ENCODE measurements around the gene TBL1X.

TBL1X gene

DNA sequence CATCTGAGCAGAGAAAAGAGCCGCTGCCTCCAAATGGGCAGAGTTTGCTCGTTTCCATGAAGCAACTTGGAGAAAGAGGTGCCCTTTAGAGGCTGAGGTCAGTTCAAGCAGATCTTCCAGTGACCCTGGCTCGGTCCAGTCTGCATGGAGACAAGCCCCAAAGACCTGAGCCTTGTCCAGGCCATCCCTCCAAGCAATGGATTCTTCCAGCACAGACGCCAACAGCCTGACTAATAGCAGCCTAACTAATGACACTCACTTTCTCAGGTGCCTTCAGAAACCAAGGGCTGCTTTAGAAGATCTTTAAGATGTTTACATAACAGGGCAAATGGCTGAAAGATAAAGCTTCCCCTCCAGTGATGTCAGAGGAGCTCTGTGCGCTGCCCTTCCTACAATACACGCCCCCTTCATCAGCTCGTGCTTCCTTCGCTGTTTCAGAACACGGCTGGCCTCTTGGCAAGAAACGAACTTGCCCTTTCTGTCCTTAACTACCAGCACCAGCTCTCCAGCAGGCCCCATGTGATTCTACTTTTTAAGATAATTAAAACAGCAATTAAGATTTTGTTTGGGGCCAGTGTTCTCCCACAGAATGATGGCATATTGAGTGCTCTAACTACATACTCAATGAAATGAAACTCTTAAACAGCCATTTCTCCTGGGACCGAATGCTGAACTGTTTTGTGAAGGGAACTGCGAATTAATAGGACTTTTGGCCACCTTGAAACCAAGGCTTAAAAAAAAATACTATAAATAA is 181.8 kb downstream of the TBL1X start:
- Histone ChIP-seq H3K4me2 (peak overlapping the region; percentile 53), H3K27me3 (no peaks in the 10 kb centered on the region), H3K9ac (no peak overlapping the region), H3K9me3 (no peaks in the 10 kb centered on the region), H3K27ac (no peak overlapping the region), H4K20me1 (peaks cover 93% of the 10 kb centered on the region), H3K36me3 (0 out of 2 replicates have a peak, but pooled peaks cover 4% of the 10 kb centered on the region), H3K4me1 (peaks cover 58% of the 10 kb centered on the region), H3K4me3 (no peak overlapping the region)
- TF ChIP-seq Cebpa-rat (IDR thresholded peaks at IDR 0.05) = no peak

DNA sequence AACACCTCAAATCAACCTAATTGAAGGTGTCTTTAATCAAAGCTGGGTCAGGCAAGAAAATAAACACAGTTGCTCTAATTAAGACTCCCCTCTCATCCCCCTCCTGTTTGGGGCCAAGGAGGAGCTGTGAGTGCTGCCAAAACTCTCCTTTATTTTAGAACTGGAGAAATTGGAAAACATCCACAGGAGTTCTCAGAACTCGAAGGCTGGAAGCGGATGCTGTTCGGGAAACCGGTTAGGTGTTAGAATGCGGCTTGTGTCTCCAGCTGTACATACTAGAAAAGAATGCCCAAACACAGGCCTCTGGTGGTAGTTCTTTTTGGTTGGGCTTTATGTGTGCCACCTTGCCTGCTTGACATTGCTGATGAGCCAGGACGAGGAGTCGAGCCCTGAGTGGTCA is 182.6 kb downstream of the TBL1X start:
- no peak for TF ChIP-seq Cebpa-rat (IDR thresholded peaks at IDR 0.05)
- peaks cover 93% of the 10 kb centered on the region for H4K20me1 ChIP-seq
- H3K27me3 ChIP-seq = no peaks in the 10 kb centered on the region

DNA sequence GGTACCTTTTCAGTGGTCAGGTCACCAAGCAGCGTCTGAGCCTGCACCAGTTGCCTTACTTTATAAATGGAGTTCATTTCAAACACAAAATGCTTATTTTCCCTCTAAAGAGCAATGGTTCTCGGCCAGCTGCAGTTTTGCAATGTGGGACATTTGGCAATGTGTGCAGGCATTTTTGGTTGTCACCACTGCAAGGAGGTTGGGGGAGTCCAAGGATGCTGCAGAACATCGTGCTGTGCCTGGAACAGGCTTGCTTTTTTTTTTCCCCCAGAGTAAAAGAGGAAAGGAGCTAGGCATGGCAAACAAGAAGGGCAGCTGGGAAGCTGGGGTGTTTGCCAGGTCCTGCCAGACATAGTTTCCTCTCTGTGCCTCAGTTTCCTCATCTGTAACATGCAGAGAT is 185.2 kb downstream of the TBL1X start:
- Histone ChIP-seq H3K27ac (no peak overlapping the region), H3K4me3 (no peak overlapping the region), H3K9ac (no peak overlapping the region), H3K4me2 (no peak overlapping the region), H3K4me1 (peaks cover 50% of the 10 kb centered on the region), H3K36me3 (peaks cover 17% of the 10 kb centered on the region), H3K9me3 (no peaks in the 10 kb centered on the region), H3K27me3 (no peaks in the 10 kb centered on the region), H4K20me1 (peaks cover 81% of the 10 kb centered on the region)
- no peak for TF ChIP-seq Cebpa-rat (IDR thresholded peaks at IDR 0.05)

More for the DNA sequence above, 182.6 kb downstream of the TBL1X start:
- no peaks in the 10 kb centered on the region for H3K9me3 ChIP-seq
- H3K9ac ChIP-seq = no peak overlapping the region
- H3K4me2 ChIP-seq = peak overlapping the region; percentile 53
- H3K4me1 ChIP-seq = peaks cover 57% of the 10 kb centered on the region
- no peak overlapping the region for H3K4me3 ChIP-seq
- H3K36me3 ChIP-seq = 0 out of 2 replicates have a peak, but pooled peaks cover 4% of the 10 kb centered on the region
- no peak overlapping the region for H3K27ac ChIP-seq

GRCh38 chrX:9651737-9652136 is 186.9 kb downstream of the TBL1X start:
- peaks cover 67% of the 10 kb centered on the region for H4K20me1 ChIP-seq
- H3K9ac ChIP-seq = no peak overlapping the region
- no peak overlapping the region for H3K4me2 ChIP-seq
- H3K36me3 ChIP-seq = peaks cover 33% of the 10 kb centered on the region
- no peaks in the 10 kb centered on the region for H3K27me3 ChIP-seq
- H3K9me3 ChIP-seq = no peaks in the 10 kb centered on the region
- H3K4me3 ChIP-seq = no peak overlapping the region
- H3K4me1 ChIP-seq = peaks cover 41% of the 10 kb centered on the region
- no peak for TF ChIP-seq Cebpa-rat (IDR thresholded peaks at IDR 0.05)
- H3K27ac ChIP-seq = no peak overlapping the region

GRCh38 chrX:9654929-9655328 is 190.1 kb downstream of the TBL1X start:
- Histone ChIP-seq H3K27me3 (no peaks in the 10 kb centered on the region), H3K27ac (no peak overlapping the region), H3K4me3 (no peak overlapping the region), H4K20me1 (peaks cover 38% of the 10 kb centered on the region; the same call in 1 of the 2 replicates), H3K9ac (no peak overlapping the region), H3K4me1 (peaks cover 27% of the 10 kb centered on the region), H3K36me3 (peaks cover 60% of the 10 kb centered on the region), H3K9me3 (0 out of 2 replicates have a peak, but pooled peaks cover 3% of the 10 kb centered on the region), H3K4me2 (no peak overlapping the region)
- TF ChIP-seq Cebpa-rat (IDR thresholded peaks at IDR 0.05) = no peak

- Histone ChIP-seq H3K27me3 (no peaks in the 10 kb centered on the region), H4K20me1 (peaks cover 25% of the 10 kb centered on the region; the same call in 1 of the 2 replicates), H3K9ac (no peak overlapping the region), H3K4me2 (no peak overlapping the region), H3K4me3 (no peak overlapping the region), H3K4me1 (peaks cover 27% of the 10 kb centered on the region), H3K36me3 (peaks cover 73% of the 10 kb centered on the region), H3K27ac (no peak overlapping the region), H3K9me3 (0 out of 2 replicates have a peak, but pooled peaks cover 3% of the 10 kb centered on the region)
- no peak for TF ChIP-seq Cebpa-rat (IDR thresholded peaks at IDR 0.05)
Observed at GRCh38 chrX:9656277-9656676, 191.4 kb downstream of the TBL1X start.

DNA sequence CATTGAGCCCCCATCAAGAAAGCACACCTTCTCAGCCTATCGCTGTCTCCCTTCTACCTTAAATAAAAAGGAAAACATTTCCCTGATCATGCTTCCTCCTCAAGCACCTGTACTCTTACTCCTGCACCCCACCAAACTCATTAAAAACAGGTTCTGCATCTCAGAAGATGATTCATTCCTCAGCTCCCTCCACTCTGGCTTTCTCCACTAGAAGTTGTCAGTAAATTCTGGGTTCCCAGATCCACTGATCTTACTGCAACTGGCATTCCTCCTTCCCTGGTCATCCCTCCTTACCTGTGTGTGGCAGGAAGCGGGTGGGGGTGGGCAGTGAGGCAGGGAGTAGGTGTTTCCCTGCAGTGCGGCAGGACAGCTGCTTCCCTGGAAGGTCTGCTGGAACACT is 192.0 kb downstream of the TBL1X start:
- H3K9me3 ChIP-seq = 0 out of 2 replicates have a peak, but pooled peaks cover 3% of the 10 kb centered on the region
- no peak overlapping the region for H3K4me2 ChIP-seq
- no peak overlapping the region for H3K4me3 ChIP-seq
- no peak for TF ChIP-seq Cebpa-rat (IDR thresholded peaks at IDR 0.05)
- H3K36me3 ChIP-seq = peaks cover 79% of the 10 kb centered on the region
- H3K27me3 ChIP-seq = no peaks in the 10 kb centered on the region
- H4K20me1 ChIP-seq = peaks cover 19% of the 10 kb centered on the region; the same call in 1 of the 2 replicates
- no peak overlapping the region for H3K27ac ChIP-seq
- H3K9ac ChIP-seq = no peak overlapping the region
- peaks cover 27% of the 10 kb centered on the region for H3K4me1 ChIP-seq

DNA sequence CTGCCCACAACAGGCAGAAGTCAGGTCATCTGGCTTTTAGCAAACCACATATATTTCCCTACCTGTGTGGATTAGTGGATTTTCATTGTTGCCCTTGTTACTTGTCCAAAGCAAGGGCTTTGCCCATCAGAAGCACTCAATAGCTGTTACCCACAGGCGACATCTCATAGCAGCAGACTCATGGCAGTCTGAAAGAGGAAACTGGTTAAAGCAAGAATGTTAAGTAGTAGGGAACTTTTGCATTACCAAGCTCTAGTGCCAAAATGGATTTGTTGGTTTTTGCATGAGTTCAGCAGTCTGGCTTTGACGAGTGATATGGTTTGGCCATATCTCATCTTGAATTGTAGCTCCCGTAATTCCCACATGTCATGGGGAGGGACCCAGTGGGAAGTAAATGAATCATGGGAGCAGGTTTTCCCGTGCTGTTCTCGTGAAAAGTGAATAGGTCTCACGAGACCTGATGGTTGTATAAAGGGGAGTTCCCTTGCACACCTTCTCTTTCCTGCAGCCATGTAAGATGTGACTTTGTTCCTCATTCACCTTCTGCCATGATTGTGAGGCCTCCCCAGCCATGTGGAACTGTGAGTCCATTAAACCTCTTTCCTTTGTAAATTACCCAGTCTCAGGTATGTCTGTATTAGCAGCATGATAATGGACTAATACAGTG is 192.9 kb downstream of the TBL1X start:
- H3K9me3 ChIP-seq = 0 out of 2 replicates have a peak, but pooled peaks cover 3% of the 10 kb centered on the region
- no peak overlapping the region for H3K9ac ChIP-seq
- TF ChIP-seq Cebpa-rat (IDR thresholded peaks at IDR 0.05) = no peak
- no peaks in the 10 kb centered on the region for H3K27me3 ChIP-seq
- H3K4me3 ChIP-seq = no peak overlapping the region
- H3K27ac ChIP-seq = no peak overlapping the region
- H3K4me1 ChIP-seq = peaks cover 24% of the 10 kb centered on the region
- H4K20me1 ChIP-seq = peaks cover 11% of the 10 kb centered on the region; the same call in 1 of the 2 replicates
- no peak overlapping the region for H3K4me2 ChIP-seq
- peaks cover 87% of the 10 kb centered on the region for H3K36me3 ChIP-seq

DNA sequence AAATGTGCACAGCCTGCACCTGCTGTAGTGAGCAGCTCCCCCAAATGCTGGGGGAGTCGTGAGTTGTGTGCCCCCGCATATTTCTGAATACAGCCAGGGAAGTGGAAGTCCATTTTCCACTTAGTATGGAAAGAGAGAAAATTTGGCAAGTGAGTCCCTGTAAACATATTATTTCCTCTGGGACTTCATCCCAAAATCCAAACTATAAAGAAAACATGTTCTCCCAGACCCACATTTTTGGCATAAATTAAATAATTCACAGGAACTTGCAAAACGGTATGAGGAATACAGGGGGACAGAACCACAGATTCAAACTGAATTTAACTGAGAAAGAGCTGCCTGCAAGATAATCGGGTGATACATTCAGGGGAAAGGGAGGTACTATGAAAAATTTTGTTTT is 193.6 kb downstream of the TBL1X start:
- no peak overlapping the region for H3K4me2 ChIP-seq
- no peak overlapping the region for H3K27ac ChIP-seq
- peaks cover 4% of the 10 kb centered on the region; the same call in 1 of the 2 replicates for H4K20me1 ChIP-seq

More for the DNA sequence above, 193.6 kb downstream of the TBL1X start:
- no peak for TF ChIP-seq Cebpa-rat (IDR thresholded peaks at IDR 0.05)
- H3K9me3 ChIP-seq = 0 out of 2 replicates have a peak, but pooled peaks cover 3% of the 10 kb centered on the region
- no peaks in the 10 kb centered on the region for H3K27me3 ChIP-seq
- peaks cover 86% of the 10 kb centered on the region for H3K36me3 ChIP-seq
- no peak overlapping the region for H3K9ac ChIP-seq
- H3K4me1 ChIP-seq = peaks cover 24% of the 10 kb centered on the region
- H3K4me3 ChIP-seq = no peak overlapping the region

Data from BLaER1 (cell line).